ENCODE results near the gene MOBP. TPM values are rescaled to one million over a fixed set of nuclear protein-coding genes. Genes with fewer than 3 reads are reported as not detected.

Gene MOBP
- total and polyA plus RNA-seq, 8 donors, result 0.06 to 0.92 (median 0.43) TPM; not detected in 4

GRCh38 chr3:39542588-39542988 is 75.1 kb downstream of the MOBP start:
- Histone ChIP-seq H3K4me1 (no peaks in the 10 kb centered on the region), H3K36me3 (no peaks in the 10 kb centered on the region), H3K9me3 (no peaks in the 10 kb centered on the region), H3K27ac (no peak overlapping the region), H3K4me3 (no peak overlapping the region), H3K27me3 (no peaks in the 10 kb centered on the region)
- no peak for TF ChIP-seq POLR2AphosphoS5 (IDR thresholded peaks at IDR 0.05)
- no peak for TF ChIP-seq EP300 (IDR thresholded peaks at IDR 0.05)
- TF ChIP-seq POLR2A (IDR thresholded peaks at IDR 0.05), result no peak
- no peak for TF ChIP-seq CTCF (IDR thresholded peaks at IDR 0.05)
- intact Hi-C loops (cut with DNase I; ENCODE audit: low total_unique reads), result no loop called here
- 76 to 90% (median 84%) methylated on average over 5 of the region's 5 CpGs for WGBS, 5 donors
- no peak for DNase-seq

- TF ChIP-seq EP300 (IDR thresholded peaks at IDR 0.05), result no peak
- TF ChIP-seq CTCF (IDR thresholded peaks at IDR 0.05), result no peak
- no peak for TF ChIP-seq POLR2A (IDR thresholded peaks at IDR 0.05)
- no peak for TF ChIP-seq POLR2AphosphoS5 (IDR thresholded peaks at IDR 0.05)
- H3K27ac ChIP-seq, result no peak overlapping the region
- no peaks in the 10 kb centered on the region for H3K36me3 ChIP-seq
- intact Hi-C loops (cut with DNase I; ENCODE audit: low total_unique reads), result no loop called here
- no peaks in the 10 kb centered on the region for H3K4me1 ChIP-seq
- H3K27me3 ChIP-seq, result peaks cover 0 to 4% (median 0%) of the 10 kb centered on the region in 3 donors
- no peak for DNase-seq
- peaks cover 0 to 6% (median 0%) of the 10 kb centered on the region in 4 donors for H3K9me3 ChIP-seq
- 41 to 52% (median 46%) methylated on average over 3 of the region's 3 CpGs for WGBS, 5 donors
- no peak overlapping the region for H3K4me3 ChIP-seq
Observed at GRCh38 chr3:39548282-39548681, 80.8 kb downstream of the MOBP start.

- peaks cover 0 to 4% (median 0%) of the 10 kb centered on the region in 3 donors for H3K27me3 ChIP-seq
- H3K9me3 ChIP-seq, result peaks cover 0 to 10% (median 0%) of the 10 kb centered on the region in 4 donors
- no peaks in the 10 kb centered on the region for H3K36me3 ChIP-seq
- no peaks in the 10 kb centered on the region for H3K4me1 ChIP-seq
- WGBS, 5 donors, result 72 to 80% (median 78%) methylated on average over 8 of the region's 8 CpGs
- DNase-seq, result no peak
- intact Hi-C loops (cut with DNase I; ENCODE audit: low total_unique reads), result no loop called here
- no peak overlapping the region for H3K27ac ChIP-seq
- TF ChIP-seq POLR2AphosphoS5 (IDR thresholded peaks at IDR 0.05) (no peak), EP300 (IDR thresholded peaks at IDR 0.05) (no peak), CTCF (IDR thresholded peaks at IDR 0.05) (no peak), POLR2A (IDR thresholded peaks at IDR 0.05) (no peak)
- H3K4me3 ChIP-seq, result no peak overlapping the region
Observed at GRCh38 chr3:39550354-39551051, 83.0 kb downstream of the MOBP start.

Other genes with a start within 250 kb of the MOBP start
- gene CX3CR1, start 187.6 kb upstream of the MOBP start, total RNA-seq, result under 1 TPM in 2 of 5 donors, not detected in 3; 0.37 to 0.43 TPM
- gene CX3CR1, start 187.6 kb upstream of the MOBP start, polyA plus RNA-seq, result under 1 TPM in 2 of 3 donors, not detected in 1; 0.06 to 0.15 TPM
- not detected for gene CCR8, start 138.0 kb upstream of the MOBP start, total RNA-seq
- gene CCR8, start 138.0 kb upstream of the MOBP start, polyA plus RNA-seq, result not detected
- gene SLC25A38, start 84.3 kb upstream of the MOBP start, total RNA-seq, result 100 to 1,000 TPM in 1 of 5 donors, 10 to 100 TPM in 4; 14.7 to 119 (median 23.3) TPM
- 10 to 100 TPM; 28.4 to 41.4 (median 29.5) TPM for gene SLC25A38, start 84.3 kb upstream of the MOBP start, polyA plus RNA-seq
- gene RPSA, start 61.0 kb upstream of the MOBP start, total RNA-seq, result 1,000 to 10,000 TPM in 1 of 5 donors, 100 to 1,000 TPM in 4; 346 to 1,202 (median 723) TPM
- gene RPSA, start 61.0 kb upstream of the MOBP start, polyA plus RNA-seq, result 1,000 to 10,000 TPM; 1,543 to 2,119 (median 2,100) TPM

Data from stomach (tissue), 9 donors.